HL-60 (cell line): Measurements from ENCODE around the gene NBPF8.
"Not testable (repeated sequence)": the region's sequence is repeated elsewhere in the genome, so short reads cannot be mapped to it uniquely, and the experiment has no call there.

Experiments
- GABPA ChIP-seq: IDR thresholded peaks from 2 replicates; pipeline ENCODE4 v1.6.1; 2012; ENCODE audit warnings: low read depth
- POLR2AphosphoS5 ChIP-seq: IDR thresholded peaks from 2 replicates; pipeline ENCODE4 v1.6.1; 2012; ENCODE audit warnings: low read depth
- SPI1 ChIP-seq: IDR thresholded peaks from 2 replicates; pipeline ENCODE4 v1.6.1; 2012; ENCODE audit warnings: low read depth, mild to moderate bottlenecking, borderline replicate concordance
- TF ChIP-seq, protein P1 (sequence below): IDR thresholded peaks from one replicate; pipeline ENCODE4 v1.5.1; 2011; ENCODE audit warnings: low read length, control low read depth, inconsistent platforms; ENCODE audit not compliant: insufficient read depth

- TF ChIP-seq, protein P1, sequence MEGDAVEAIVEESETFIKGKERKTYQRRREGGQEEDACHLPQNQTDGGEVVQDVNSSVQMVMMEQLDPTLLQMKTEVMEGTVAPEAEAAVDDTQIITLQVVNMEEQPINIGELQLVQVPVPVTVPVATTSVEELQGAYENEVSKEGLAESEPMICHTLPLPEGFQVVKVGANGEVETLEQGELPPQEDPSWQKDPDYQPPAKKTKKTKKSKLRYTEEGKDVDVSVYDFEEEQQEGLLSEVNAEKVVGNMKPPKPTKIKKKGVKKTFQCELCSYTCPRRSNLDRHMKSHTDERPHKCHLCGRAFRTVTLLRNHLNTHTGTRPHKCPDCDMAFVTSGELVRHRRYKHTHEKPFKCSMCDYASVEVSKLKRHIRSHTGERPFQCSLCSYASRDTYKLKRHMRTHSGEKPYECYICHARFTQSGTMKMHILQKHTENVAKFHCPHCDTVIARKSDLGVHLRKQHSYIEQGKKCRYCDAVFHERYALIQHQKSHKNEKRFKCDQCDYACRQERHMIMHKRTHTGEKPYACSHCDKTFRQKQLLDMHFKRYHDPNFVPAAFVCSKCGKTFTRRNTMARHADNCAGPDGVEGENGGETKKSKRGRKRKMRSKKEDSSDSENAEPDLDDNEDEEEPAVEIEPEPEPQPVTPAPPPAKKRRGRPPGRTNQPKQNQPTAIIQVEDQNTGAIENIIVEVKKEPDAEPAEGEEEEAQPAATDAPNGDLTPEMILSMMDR = not testable (repeated sequence)
- TF ChIP-seq POLR2AphosphoS5, GABPA, SPI1: not testable (repeated sequence)
Measured at GRCh38 chr1:120405348-120405747, 9.5 kb upstream of the NBPF8 start.
